Astrocyte (in vitro differentiated cells and primary cell): Measurements from ENCODE around the gene C16orf95. TPM values are rescaled to one million over a fixed set of nuclear protein-coding genes. Genes with fewer than 3 reads are reported as not detected.

Experiments used
- DNase-seq: peaks from one replicate; pipeline ENCODE4 v3.0.0-alpha.2; 2010; ENCODE audit warnings: low read depth
- FAIRE-seq: peaks from 2 replicates; lab custom pipeline; 2011; peaks lifted over from hg19 to GRCh38; lab: Jason Lieb, UNC
- H2AFZ ChIP-seq: 2 replicates; pipeline ENCODE4 v1.6.0; 2012; ENCODE audit warnings: low read depth, low read length, inconsistent platforms
- H3K27ac ChIP-seq: 2 replicates; pipeline ENCODE4 v1.5.1; 2011; ENCODE audit warnings: low read depth, low read length, inconsistent platforms
- H3K27me3 ChIP-seq: 2 replicates; pipeline ENCODE4 v1.6.0; 2011; ENCODE audit warnings: low read length, inconsistent platforms; ENCODE audit not compliant: insufficient read depth
- H3K36me3 ChIP-seq: 2 replicates; pipeline ENCODE4 v1.5.1; 2011; ENCODE audit warnings: low read length, inconsistent platforms; ENCODE audit not compliant: insufficient read depth
- H3K4me1 ChIP-seq: 2 replicates; pipeline ENCODE4 v1.5.1; 2011; ENCODE audit warnings: low read length, inconsistent platforms; ENCODE audit not compliant: insufficient read depth
- H3K4me2 ChIP-seq: 2 replicates; pipeline ENCODE4 v1.6.0; 2012; ENCODE audit warnings: low read length, inconsistent platforms
- H3K4me3 ChIP-seq: 2 replicates; pipeline ENCODE4 v1.5.1; 2011; ENCODE audit warnings: low read depth, mild to moderate bottlenecking, low read length, inconsistent platforms; ENCODE audit not compliant: insufficient read depth
- H3K79me2 ChIP-seq: 2 replicates; pipeline ENCODE4 v1.6.0; 2012; ENCODE audit warnings: mild to moderate bottlenecking, low read length, inconsistent platforms; ENCODE audit not compliant: insufficient read depth
- H3K9ac ChIP-seq: 2 replicates; pipeline ENCODE4 v1.6.0; 2012; ENCODE audit warnings: mild to moderate bottlenecking, low read length, inconsistent platforms
- H3K9me3 ChIP-seq: 2 replicates; pipeline ENCODE4 v1.5.1; 2012; ENCODE audit warnings: low read depth, mild to moderate bottlenecking, low read length, inconsistent platforms; ENCODE audit not compliant: insufficient read depth
- H4K20me1 ChIP-seq: 2 replicates; pipeline ENCODE4 v1.6.0; 2012; ENCODE audit warnings: low read length, inconsistent platforms; ENCODE audit not compliant: insufficient read depth
- H3K27ac Mint-ChIP-seq: one replicate; pipeline ENCODE4 v1.8.0; 2021; ENCODE audit warnings: mild to moderate bottlenecking, mixed read lengths; ENCODE audit not compliant: unreplicated experiment
- H3K27me3 Mint-ChIP-seq: one replicate; pipeline ENCODE4 v1.8.0; 2021; ENCODE audit warnings: low read depth, mixed read lengths; ENCODE audit not compliant: unreplicated experiment
- H3K36me3 Mint-ChIP-seq: one replicate; pipeline ENCODE4 v1.8.0; 2021; ENCODE audit warnings: low read depth, mixed read lengths; ENCODE audit not compliant: unreplicated experiment
- H3K4me1 Mint-ChIP-seq: one replicate; pipeline ENCODE4 v1.8.0; 2021; ENCODE audit warnings: low read depth, mixed read lengths; ENCODE audit not compliant: unreplicated experiment
- H3K4me3 Mint-ChIP-seq: one replicate; pipeline ENCODE4 v1.8.0; 2021; ENCODE audit warnings: mild to moderate bottlenecking, moderate library complexity, mixed read lengths; ENCODE audit not compliant: unreplicated experiment
- H3K9me3 Mint-ChIP-seq: one replicate; pipeline ENCODE4 v1.8.0; 2021; ENCODE audit warnings: mild to moderate bottlenecking, mixed read lengths; ENCODE audit not compliant: unreplicated experiment
- CTCF ChIP-seq: IDR thresholded peaks from 2 replicates; pipeline ENCODE4 v1.5.1; 2011; ENCODE audit warnings: low read depth, mild to moderate bottlenecking, inconsistent platforms, low read length, moderate library complexity; ENCODE audit not compliant: insufficient read depth
- EZH2 ChIP-seq: IDR thresholded peaks from 2 replicates; pipeline ENCODE4 v1.6.1; 2012; ENCODE audit warnings: mild to moderate bottlenecking, low read length, inconsistent platforms; ENCODE audit not compliant: insufficient read depth
- total RNA-seq: library from RNA; stranded (reverse); gene quantifications from 2 replicates; pipeline ENCODE4 v1.2.1, GENCODE V29; 2021

The C16orf95 gene
- total RNA-seq, 1 donor from 2014 or later, result 3.3 TPM

- no peak for DNase-seq
- no peaks in the 10 kb centered on the region for H3K27me3 Mint-ChIP-seq
- Histone ChIP-seq H3K79me2 (peaks cover 20% of the 10 kb centered on the region), H2AFZ (no peak overlapping the region), H3K36me3 (no peaks in the 10 kb centered on the region), H3K4me2 (no peak overlapping the region), H3K4me3 (no peak overlapping the region), H3K27me3 (no peaks in the 10 kb centered on the region), H3K9me3 (no peaks in the 10 kb centered on the region), H4K20me1 (peaks cover 10% of the 10 kb centered on the region), H3K9ac (no peak overlapping the region), H3K27ac (no peak overlapping the region), H3K4me1 (peaks cover 10% of the 10 kb centered on the region)
- no peaks in the 10 kb centered on the region for H3K9me3 Mint-ChIP-seq
- no peak for FAIRE-seq
- H3K4me3 Mint-ChIP-seq, result no peak overlapping the region
- TF ChIP-seq EZH2 (no peak), CTCF (no peak)
- peaks cover 6% of the 10 kb centered on the region for H3K4me1 Mint-ChIP-seq
- peaks cover 3% of the 10 kb centered on the region for H3K36me3 Mint-ChIP-seq
- H3K27ac Mint-ChIP-seq, result no peak overlapping the region
Observed at GRCh38 chr16:87319997-87320491, 2.9 kb upstream of the C16orf95 start.

GRCh38 chr16:87319011-87319410, 1.8 kb upstream of the C16orf95 start:
- no peak for DNase-seq
- no peak overlapping the region for H3K27ac ChIP-seq
- no peak overlapping the region for H3K4me3 ChIP-seq
- H3K9ac ChIP-seq, result no peak overlapping the region
- Mint-ChIP-seq H3K4me3 (peak overlapping the region; percentile 93), H3K9me3 (no peaks in the 10 kb centered on the region), H3K4me1 (peaks cover 3% of the 10 kb centered on the region), H3K27ac (no peak overlapping the region), H3K36me3 (peaks cover 5% of the 10 kb centered on the region), H3K27me3 (no peaks in the 10 kb centered on the region)
- H3K36me3 ChIP-seq, result no peaks in the 10 kb centered on the region
- peak overlapping the region; percentile 90 for H3K4me2 ChIP-seq
- no peak for FAIRE-seq
- no peaks in the 10 kb centered on the region for H3K27me3 ChIP-seq
- H3K4me1 ChIP-seq, result peaks cover 7% of the 10 kb centered on the region
- H3K9me3 ChIP-seq, result no peaks in the 10 kb centered on the region
- H2AFZ ChIP-seq, result no peak overlapping the region
- peaks cover 20% of the 10 kb centered on the region for H3K79me2 ChIP-seq
- no peak for TF ChIP-seq CTCF
- TF ChIP-seq EZH2, result no peak
- H4K20me1 ChIP-seq, result peaks cover under 1% of the 10 kb centered on the region
